Measurements from ENCODE around the gene REXO1. TPM values are rescaled to one million over a fixed set of nuclear protein-coding genes. Genes with fewer than 3 reads are reported as not detected.

The REXO1 gene
- total RNA-seq, 1 donor from 2014 or later = 37.9 TPM

GRCh38 chr19:1849886-1850398, 1.7 kb upstream of the REXO1 start:
- Mint-ChIP-seq H3K36me3 (no peaks in the 10 kb centered on the region), H3K27ac (peak overlapping the region; percentile 3), H3K9me3 (no peaks in the 10 kb centered on the region), H3K4me1 (ENCODE audit: unreplicated experiment) (peaks cover 22% of the 10 kb centered on the region), H3K4me3 (no peak overlapping the region), H3K27me3 (no peaks in the 10 kb centered on the region)
- DNase-seq (ENCODE audit: extremely low spot score, unreplicated experiment) = no peak
- no peak for TF ChIP-seq CTCF (conservative IDR thresholded peaks at IDR 0.05)

GRCh38 chr19:1849132-1849474, 820 bp upstream of the REXO1 start:
- H3K36me3 Mint-ChIP-seq = no peaks in the 10 kb centered on the region
- H3K4me3 Mint-ChIP-seq = peak overlapping the region; percentile 83
- no peaks in the 10 kb centered on the region for H3K9me3 Mint-ChIP-seq
- DNase-seq (ENCODE audit: extremely low spot score, unreplicated experiment) = no peak
- TF ChIP-seq CTCF (conservative IDR thresholded peaks at IDR 0.05) = no peak
- H3K27ac Mint-ChIP-seq = peak overlapping the region; percentile 86
- peaks cover 22% of the 10 kb centered on the region for H3K4me1 Mint-ChIP-seq (ENCODE audit: unreplicated experiment)
- H3K27me3 Mint-ChIP-seq = no peaks in the 10 kb centered on the region

- no peaks in the 10 kb centered on the region for H3K27me3 Mint-ChIP-seq
- no peaks in the 10 kb centered on the region for H3K9me3 Mint-ChIP-seq
- H3K36me3 Mint-ChIP-seq = no peaks in the 10 kb centered on the region
- TF ChIP-seq CTCF (conservative IDR thresholded peaks at IDR 0.05) = no peak
- H3K4me3 Mint-ChIP-seq = peak overlapping the region; percentile 95
- peaks cover 16% of the 10 kb centered on the region for H3K4me1 Mint-ChIP-seq (ENCODE audit: unreplicated experiment)
- DNase-seq (ENCODE audit: extremely low spot score, unreplicated experiment) = no peak
- H3K27ac Mint-ChIP-seq = peak overlapping the region; percentile 91
Measured at GRCh38 chr19:1847684-1848398, 442 bp downstream of the REXO1 start.

GRCh38 chr19:1847348-1847683, 967 bp downstream of the REXO1 start:
- H3K9me3 Mint-ChIP-seq = no peaks in the 10 kb centered on the region
- no peaks in the 10 kb centered on the region for H3K36me3 Mint-ChIP-seq
- H3K27me3 Mint-ChIP-seq = no peaks in the 10 kb centered on the region
- no peak for TF ChIP-seq CTCF (conservative IDR thresholded peaks at IDR 0.05)
- peak overlapping the region; percentile 91 for H3K27ac Mint-ChIP-seq
- peak overlapping the region; percentile 95 for H3K4me3 Mint-ChIP-seq
- H3K4me1 Mint-ChIP-seq (ENCODE audit: unreplicated experiment) = peaks cover 16% of the 10 kb centered on the region
- DNase-seq (ENCODE audit: extremely low spot score, unreplicated experiment) = no peak

- H3K4me1 Mint-ChIP-seq (ENCODE audit: unreplicated experiment) = peaks cover 16% of the 10 kb centered on the region
- H3K36me3 Mint-ChIP-seq = no peaks in the 10 kb centered on the region
- no peak for DNase-seq (ENCODE audit: extremely low spot score, unreplicated experiment)
- H3K9me3 Mint-ChIP-seq = no peaks in the 10 kb centered on the region
- peak overlapping the region; percentile 91 for H3K27ac Mint-ChIP-seq
- peak overlapping the region; percentile 95 for H3K4me3 Mint-ChIP-seq
- TF ChIP-seq CTCF (conservative IDR thresholded peaks at IDR 0.05) = no peak
- H3K27me3 Mint-ChIP-seq = no peaks in the 10 kb centered on the region
Measured at GRCh38 chr19:1846517-1847204, 1.6 kb downstream of the REXO1 start.
